GM19467 (cell line): ENCODE data around the gene KLHL17.
"Not testable (repeated sequence)": the region's sequence is repeated elsewhere in the genome, so short reads cannot be mapped to it uniquely, and the experiment has no call there.

Experiments used
- ATAC-seq: cut with Tn5 transposase; IDR thresholded peaks from one replicate; pipeline ENCODE4 v1.9.1; 2021; ENCODE audit warnings: mild to moderate bottlenecking, moderate library complexity; ENCODE audit not compliant: unreplicated experiment

Gene KLHL17

GRCh38 chr1:980137-980571 lies 19.8 kb downstream of the KLHL17 start:
- no peak for ATAC-seq

DNA sequence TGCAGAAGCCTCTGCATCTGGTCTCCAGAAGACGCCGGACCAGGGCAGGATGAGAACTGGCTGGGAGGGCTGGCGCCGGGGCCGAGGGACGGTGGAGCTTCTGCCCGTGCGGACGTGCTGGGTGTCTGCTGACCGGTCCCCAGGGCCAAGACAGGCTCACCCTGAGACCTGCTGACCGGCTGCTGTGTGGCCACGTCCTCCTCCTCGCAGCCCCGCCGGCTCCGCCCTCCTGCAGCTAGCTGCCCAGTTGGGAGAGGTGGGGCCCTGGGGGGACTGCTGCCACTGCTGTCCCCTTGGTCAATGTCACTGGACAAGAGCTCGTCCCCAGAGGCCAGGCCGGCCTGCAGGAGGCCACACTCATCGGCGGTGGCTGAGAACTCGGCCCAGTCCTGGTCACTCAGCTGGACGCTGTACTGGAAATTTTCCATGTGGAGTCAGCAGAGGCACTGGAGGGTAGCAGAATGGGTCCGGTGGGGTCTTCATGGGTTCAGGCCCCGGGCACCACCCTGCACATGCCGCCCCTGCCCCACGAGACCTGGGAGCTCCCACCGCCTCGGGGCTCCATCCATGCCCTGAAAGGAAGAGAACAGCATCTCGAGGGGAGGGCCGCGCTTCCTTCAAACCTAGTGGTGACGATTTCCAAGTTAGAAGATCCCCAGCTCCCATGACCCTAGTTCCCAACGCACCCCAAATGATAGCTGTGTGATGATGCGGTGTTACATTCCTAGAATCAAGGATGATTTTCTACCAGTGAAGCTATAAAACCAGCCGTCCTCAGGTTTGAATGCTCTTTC lies 20.4 kb downstream of the KLHL17 start:
- ATAC-seq, result no peak

- no peak for ATAC-seq
Observed at GRCh38 chr1:981491-981954, 21.1 kb downstream of the KLHL17 start.

DNA sequence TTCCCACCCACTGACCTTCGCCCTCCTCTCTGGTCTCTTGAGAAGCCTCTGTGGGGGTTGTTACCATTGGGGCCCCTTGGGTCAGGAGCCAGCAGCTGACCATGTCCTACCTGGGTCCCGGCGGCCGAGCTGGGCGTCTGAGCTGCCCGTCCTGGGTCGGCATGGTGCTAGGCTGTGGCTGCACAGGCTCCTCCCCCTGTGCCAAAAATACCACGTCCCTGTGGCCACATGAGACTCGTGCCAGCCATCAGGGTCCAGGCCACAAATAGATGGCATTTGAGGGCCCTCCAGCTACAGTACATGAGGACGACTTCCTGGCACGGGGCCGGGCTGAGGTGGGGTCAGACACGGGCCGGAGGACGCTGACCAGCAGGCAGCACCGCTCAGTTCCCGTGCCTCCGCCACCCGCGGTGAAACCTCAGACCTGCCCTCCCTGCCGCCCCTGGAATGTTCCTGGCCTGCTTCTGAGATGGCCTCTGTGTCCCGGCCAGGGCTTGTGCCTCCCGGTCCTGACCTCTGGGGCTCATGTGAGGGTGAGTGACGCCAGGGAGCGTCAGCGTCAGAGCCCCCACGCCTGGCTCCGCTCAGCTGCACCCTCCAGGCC lies 21.7 kb downstream of the KLHL17 start, which contains the start of gene PERM1:
Gene PERM1 (minus strand): TSS at position 139 of the 604 bp plus-strand sequence. CDS start 1,064 bp downstream, outside the sequence.
- no peak for ATAC-seq

DNA sequence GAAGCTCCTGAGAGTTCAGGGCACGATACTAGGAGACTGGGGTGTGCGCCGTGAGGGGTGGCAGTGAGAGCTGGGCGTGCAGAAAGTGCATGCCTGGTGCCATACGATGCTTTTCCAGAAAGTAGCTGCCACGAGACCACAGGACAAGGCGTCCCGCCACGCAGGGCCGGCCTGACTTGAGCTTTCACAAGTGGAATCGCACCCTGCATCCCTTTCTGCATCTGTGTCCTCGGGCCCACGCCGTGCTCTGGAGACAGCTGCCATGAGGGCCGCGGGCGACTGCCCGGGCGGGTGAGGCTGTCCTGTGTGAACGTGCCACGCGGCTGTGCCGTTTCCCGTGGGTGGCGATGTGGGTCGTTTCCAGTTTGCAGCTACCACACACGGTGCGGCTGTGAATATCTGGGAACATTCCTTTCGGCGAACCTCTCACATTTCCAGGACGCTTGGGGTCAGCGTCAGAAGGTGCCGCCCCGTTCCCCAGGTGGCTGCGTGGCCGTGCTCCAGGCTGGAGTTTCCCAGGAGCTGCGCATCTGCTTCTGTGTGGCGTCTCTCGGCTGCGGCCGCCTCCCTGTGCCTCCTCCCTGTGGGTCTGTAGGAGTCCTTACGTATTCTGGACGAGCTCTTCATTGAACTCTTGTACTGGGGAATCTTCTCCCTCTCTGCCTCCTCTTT lies 22.5 kb downstream of the KLHL17 start:
- no peak for ATAC-seq

DNA sequence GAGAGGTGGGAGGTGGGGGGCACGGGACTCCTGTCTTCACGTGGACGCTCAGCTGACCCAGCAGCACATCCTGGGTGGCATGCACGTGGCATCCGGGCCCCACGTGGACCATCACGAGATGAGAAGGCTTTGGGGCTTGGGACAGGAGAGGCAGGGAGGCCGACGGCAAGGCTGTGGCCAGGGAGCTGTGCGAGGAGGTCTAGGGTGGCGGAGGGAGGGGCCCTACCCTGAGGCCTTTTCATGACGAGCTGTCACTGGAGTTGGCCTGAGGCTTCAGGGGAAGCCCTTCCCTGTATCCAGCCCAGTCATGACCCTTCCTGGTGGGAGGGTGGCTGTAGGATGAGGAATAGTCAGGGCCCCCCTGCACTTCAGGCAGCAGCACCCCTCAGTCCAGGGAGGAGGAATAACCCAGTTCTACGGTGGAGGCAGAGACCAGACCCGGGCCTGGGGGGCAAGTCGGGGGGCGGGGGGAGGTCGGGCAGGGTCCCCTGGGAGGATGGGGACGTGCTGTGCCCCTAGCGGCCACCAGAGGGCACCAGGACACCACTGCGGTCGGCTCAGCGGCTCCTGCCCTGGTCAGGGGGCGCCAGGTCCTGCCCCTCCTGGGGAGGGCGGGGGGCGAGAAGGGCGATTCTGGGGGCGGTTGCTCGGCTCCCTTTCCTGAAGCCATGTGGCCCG lies 23.6 kb downstream of the KLHL17 start:
- no peak for ATAC-seq

- ATAC-seq, result no peak
Observed at GRCh38 chr1:984476-984814, 24.1 kb downstream of the KLHL17 start.

- no peak for ATAC-seq
Observed at GRCh38 chr1:985126-985525, 24.7 kb downstream of the KLHL17 start.

DNA sequence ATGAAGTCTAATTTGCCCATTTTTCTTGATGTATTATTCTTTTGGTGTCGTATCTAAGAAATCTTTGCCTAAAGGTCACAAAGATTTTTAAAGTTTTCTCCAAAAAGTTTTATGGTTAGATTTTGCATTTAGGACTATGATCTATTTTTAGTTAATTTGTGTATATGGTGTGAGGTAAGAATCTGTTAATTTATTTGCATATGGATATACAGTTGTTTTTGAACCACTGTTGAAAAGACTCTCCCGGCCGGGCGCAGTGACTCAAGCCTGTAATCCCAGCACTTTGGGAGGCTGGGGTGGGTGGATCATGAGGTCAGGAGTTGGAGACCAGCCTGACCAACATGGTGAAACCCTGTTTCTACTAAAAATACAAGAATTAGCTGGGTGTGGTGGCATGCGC lies 27.7 kb downstream of the KLHL17 start:
- not testable (repeated sequence) for ATAC-seq

- not testable (repeated sequence) for ATAC-seq
Observed at GRCh38 chr1:991275-991674, 30.9 kb downstream of the KLHL17 start.

- no peak for ATAC-seq
Observed at GRCh38 chr1:991895-992294, 31.5 kb downstream of the KLHL17 start.

GRCh38 chr1:992362-992761 lies 32.0 kb downstream of the KLHL17 start:
- ATAC-seq, result no peak

GRCh38 chr1:993379-993995 lies 33.1 kb downstream of the KLHL17 start:
- ATAC-seq, result no peak

GRCh38 chr1:994546-994945 lies 34.2 kb downstream of the KLHL17 start:
- ATAC-seq, result not testable (repeated sequence)

GRCh38 chr1:995665-996633 lies 35.6 kb downstream of the KLHL17 start:
- ATAC-seq, result no peak

GRCh38 chr1:996851-997712 lies 36.7 kb downstream of the KLHL17 start:
- ATAC-seq, result no peak

DNA sequence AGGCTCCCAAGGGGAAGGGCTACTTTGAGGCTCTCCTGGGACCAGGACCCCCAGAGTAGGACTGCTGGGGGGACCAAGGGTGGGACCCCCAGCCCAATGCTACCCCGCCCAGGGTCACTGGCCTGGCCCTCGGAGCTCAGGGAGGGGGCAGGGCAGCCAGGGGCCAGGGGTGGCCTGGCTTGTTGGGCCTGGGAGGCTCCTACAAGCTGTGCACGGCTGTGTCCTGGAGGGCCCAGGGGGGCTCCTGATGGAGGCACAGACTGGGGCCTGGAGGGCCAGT lies 37.3 kb downstream of the KLHL17 start:
- ATAC-seq, result no peak

GRCh38 chr1:997993-998744 lies 37.8 kb downstream of the KLHL17 start:
- no peak for ATAC-seq

GRCh38 chr1:998745-998994 lies 38.3 kb downstream of the KLHL17 start:
- ATAC-seq, result no peak
